NCI-H1694 treated with DMSO at 0.1 percent for 48 hours (cell line): ENCODE measurements around the gene CDR2.
A peak's percentile ranks its signal among the peaks of the same experiment; 100 is the strongest.
"Not testable (repeated sequence)": the region's sequence is repeated elsewhere in the genome, so short reads cannot be mapped to it uniquely, and the experiment has no call there.

ENCODE experiments used
- DNase-seq: peaks from one replicate; lab custom pipeline; 2025; lab: John Stamatoyannopoulos, UW

The CDR2 gene

GRCh38 chr16:22304411-22304810, 70.0 kb downstream of the CDR2 start:
- no peak for DNase-seq

GRCh38 chr16:22302776-22303363, 71.5 kb downstream of the CDR2 start:
- DNase-seq: no peak

GRCh38 chr16:22301423-22301822, 73.0 kb downstream of the CDR2 start:
- DNase-seq: not testable (repeated sequence)

- DNase-seq: peak; percentile 39
These were observed 73.9 kb downstream of the CDR2 start for GRCh38 chr16:22300427-22301071.

- no peak for DNase-seq
These were observed 75.4 kb downstream of the CDR2 start for GRCh38 chr16:22299036-22299435.

GRCh38 chr16:22297871-22298733, 76.3 kb downstream of the CDR2 start:
- DNase-seq: peak; percentile 92

- peak; percentile 86 for DNase-seq
These were observed 77.1 kb downstream of the CDR2 start, which contains the start of gene POLR3E for GRCh38 chr16:22297114-22297870. Gene POLR3E (plus strand): TSS chr16:22297409. CDS start chr16:22302969, 5,560 bp downstream.

- DNase-seq: peak; percentile 19
These were observed 78.0 kb downstream of the CDR2 start for GRCh38 chr16:22296225-22297113.
